Measurements from ENCODE around the gene HYPK.
"Not testable (repeated sequence)": the region's sequence is repeated elsewhere in the genome, so short reads cannot be mapped to it uniquely, and the experiment has no call there.

Gene HYPK

GRCh38 chr15:43795197-43795596 lies 5.2 kb upstream of the HYPK start:
- no peak for DNase-seq (ENCODE audit: low read depth, low spot score)

GRCh38 chr15:43795997-43796396 lies 4.4 kb upstream of the HYPK start:
- no peak for DNase-seq (ENCODE audit: low read depth, low spot score)

- DNase-seq (ENCODE audit: low read depth, low spot score), result no peak
These were observed 3.8 kb upstream of the HYPK start for GRCh38 chr15:43796566-43796965.

- no peak for DNase-seq (ENCODE audit: low read depth, low spot score)
These were observed 1.0 kb upstream of the HYPK start for GRCh38 chr15:43799209-43799944.

DNA sequence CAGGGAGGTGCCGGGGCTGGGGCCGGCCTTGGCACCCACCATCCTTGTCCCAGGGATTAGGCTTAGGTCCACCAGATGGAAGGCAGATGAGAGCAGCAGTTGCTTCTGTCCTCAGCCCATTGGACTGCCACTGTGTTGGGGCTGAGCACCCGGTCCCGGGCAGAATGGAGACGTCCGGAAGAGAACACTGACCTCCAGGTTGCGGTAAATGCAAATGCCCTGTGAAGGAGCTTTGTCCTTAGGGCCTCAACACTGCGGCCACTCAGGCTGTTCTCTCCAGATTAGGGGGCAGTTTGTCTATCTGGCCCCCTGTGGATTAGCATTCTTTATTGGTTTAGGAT lies 484 bp upstream of the HYPK start, which contains the start of gene SERINC4:
SERINC4 (minus strand) TSS at position 276 of the 341 bp plus-strand sequence; CDS start at position 42, 234 bp downstream.
- no peak for DNase-seq (ENCODE audit: low read depth, low spot score)

- DNase-seq (ENCODE audit: low read depth, low spot score), result not testable (repeated sequence)
These were observed 2.3 kb downstream of the HYPK start for GRCh38 chr15:43802676-43803075.

DNA sequence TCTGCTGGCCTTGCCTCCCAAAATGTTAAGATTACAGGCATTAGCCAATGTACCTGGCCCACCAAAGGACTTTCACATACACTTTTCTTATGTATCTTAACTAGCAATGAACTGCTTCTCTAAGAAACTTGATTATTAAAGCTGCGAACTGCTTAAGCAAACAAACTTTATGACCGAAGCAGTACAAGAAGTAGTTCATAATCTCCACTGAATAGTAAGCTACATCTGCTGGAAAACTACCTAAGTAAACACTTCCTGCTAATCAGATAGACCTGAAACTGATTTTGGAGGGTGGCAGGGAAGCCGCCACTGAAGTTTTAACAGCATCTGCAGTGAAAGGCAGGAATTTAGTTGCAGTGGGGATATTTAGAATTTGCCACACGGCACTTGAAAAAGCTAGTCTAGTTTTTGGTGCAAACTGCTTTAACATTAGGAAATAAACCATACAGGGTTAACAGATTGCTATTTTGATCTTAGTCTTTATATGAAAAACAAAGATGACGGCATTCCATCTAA lies 8.1 kb downstream of the HYPK start:
- no peak for DNase-seq (ENCODE audit: low read depth, low spot score)

DNA sequence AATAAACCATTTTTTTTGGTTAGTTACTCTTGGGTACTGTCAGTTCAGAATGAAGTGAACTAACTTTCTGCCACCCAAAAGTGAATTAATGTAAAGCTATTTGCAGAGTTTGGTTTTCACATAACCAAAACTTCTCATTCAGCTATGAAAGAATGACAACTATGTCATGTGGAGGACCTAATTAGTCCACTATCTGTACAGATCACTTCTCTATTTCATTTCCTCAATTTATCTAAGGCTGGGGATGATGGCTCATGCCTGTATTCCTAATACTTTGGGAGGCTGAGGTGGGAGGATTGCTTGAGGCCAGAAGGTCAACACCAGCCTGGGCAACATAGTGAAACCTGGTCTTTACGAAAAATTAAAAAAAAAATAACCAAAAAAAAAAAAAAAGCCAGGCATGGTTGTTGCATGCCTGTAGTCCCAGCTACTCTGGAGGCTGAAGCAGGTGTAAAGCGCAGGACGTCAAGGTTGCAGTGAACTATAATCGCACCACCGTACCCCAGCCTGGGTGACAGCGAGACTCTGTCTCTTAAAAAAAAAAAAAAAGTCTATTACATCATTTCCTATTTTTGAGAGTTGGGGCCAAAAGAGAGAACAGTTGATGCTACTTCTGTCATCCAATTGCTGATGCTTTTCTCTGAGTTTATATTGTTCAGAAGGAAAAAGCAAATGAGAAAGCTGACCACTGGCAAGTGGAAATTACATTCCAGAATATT lies 8.7 kb downstream of the HYPK start:
- no peak for DNase-seq (ENCODE audit: low read depth, low spot score)

GRCh38 chr15:43815064-43815463 lies 14.7 kb downstream of the HYPK start:
- DNase-seq (ENCODE audit: low read depth, low spot score), result not testable (repeated sequence)

DNA sequence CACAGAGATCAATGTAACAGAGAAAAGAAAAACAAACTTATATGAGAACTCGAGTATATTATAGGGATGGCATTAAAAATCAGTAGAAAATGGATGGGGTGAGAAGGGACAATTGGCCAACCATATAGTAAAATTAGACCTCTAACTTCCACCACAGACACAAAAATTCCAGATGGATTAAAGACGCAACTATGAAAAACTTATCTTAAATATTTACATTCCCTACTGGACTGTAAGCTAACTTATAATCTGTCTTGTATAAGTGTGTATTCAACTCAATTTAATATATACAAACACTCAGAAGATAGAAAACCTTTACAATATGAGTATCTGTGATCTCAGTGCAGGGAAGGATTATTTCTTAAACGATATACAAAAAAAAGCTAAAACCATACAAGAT lies 21.1 kb downstream of the HYPK start:
- DNase-seq (ENCODE audit: low read depth, low spot score), result no peak

GRCh38 chr15:43824302-43825246 lies 24.2 kb downstream of the HYPK start, which contains the start of gene MFAP1:
MFAP1 (minus strand) TSS chr15:43824690; CDS start chr15:43824569, 121 bp downstream.
- DNase-seq (ENCODE audit: low read depth, low spot score), result peak; percentile 75

GRCh38 chr15:43825305-43825704 lies 24.9 kb downstream of the HYPK start:
- not testable (repeated sequence) for DNase-seq (ENCODE audit: low read depth, low spot score)

DNA sequence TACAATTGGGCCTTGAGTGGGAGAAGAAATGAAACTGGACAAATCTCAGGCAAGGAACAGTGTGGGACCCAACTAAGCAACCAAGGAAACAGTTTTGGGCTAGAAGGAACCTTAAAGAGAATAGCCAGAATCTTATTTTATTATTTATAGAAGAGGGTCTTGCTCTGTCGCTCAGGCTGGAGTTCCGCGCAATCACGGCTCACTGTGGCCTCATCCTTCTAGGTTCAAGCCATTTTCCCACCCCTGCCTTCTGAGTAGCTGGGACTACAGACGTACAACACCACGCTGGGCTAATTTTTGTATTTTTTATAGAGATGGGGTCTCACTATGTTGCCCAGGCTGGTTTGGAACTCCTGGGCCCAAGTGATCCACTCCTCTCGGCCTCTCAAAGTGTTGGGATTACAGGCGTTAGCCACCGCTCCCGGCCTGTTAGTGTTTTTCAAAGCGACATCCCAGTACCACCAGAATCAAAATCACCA lies 25.7 kb downstream of the HYPK start:
- DNase-seq (ENCODE audit: low read depth, low spot score), result no peak

- DNase-seq (ENCODE audit: low read depth, low spot score), result peak; percentile 27
These were observed 26.3 kb downstream of the HYPK start, which contains the start of gene WDR76 for GRCh38 chr15:43826508-43827341. WDR76 (plus strand) TSS chr15:43827002; CDS start chr15:43827033, 31 bp downstream.

GRCh38 chr15:43828061-43828657 lies 27.8 kb downstream of the HYPK start:
- no peak for DNase-seq (ENCODE audit: low read depth, low spot score)

- DNase-seq (ENCODE audit: low read depth, low spot score), result not testable (repeated sequence)
These were observed 29.6 kb downstream of the HYPK start for GRCh38 chr15:43829951-43830540.

DNA sequence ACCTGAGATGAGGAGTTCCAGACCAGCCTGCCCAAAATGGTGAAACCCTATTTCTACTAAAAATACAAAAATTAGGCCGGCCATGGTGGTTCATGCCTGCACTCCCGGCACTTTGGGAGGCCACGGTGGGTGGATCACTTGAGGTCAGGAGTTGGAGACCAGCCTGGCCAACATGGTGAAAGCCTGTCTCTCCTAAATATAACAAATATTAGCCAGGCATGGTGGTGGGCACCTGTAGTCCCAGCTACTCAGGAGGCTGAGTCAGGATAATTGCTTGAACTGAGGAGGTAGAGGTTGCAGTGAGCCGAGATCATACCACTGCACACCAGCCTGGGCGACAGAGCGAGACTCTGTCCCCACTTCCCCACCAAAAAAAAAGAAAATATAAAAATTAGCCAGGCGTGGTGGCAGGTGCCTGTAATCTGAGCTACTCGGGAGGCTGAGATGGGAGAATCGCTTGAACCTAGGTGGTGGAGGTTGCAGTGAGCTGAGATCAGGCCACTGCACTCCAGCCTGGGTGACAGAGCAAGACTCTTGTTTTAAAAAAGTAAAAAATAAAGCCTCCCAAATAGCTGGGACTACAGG lies 30.4 kb downstream of the HYPK start:
- DNase-seq (ENCODE audit: low read depth, low spot score), result not testable (repeated sequence)

GRCh38 chr15:43831519-43832052 lies 31.2 kb downstream of the HYPK start:
- not testable (repeated sequence) for DNase-seq (ENCODE audit: low read depth, low spot score)

DNA sequence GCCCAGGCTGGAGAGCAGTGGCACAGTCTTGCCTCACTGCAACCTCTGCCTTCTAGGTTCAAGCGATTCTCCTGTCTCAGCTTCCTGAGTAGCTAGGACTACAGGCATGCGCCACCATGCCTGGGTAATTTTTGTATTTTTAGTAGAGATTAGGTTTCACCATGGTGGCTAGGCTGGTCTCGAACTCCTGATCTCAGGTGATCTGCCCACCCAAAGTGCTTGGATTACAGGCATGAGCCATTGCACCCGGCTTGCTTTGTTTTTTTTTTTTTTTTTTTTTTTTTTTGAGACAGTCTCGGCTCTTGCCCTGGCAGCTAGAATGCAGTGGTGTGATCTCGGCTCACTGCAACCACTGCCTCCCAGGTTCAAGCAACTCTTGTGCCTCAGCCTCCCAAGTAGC lies 32.1 kb downstream of the HYPK start:
- DNase-seq (ENCODE audit: low read depth, low spot score), result not testable (repeated sequence)

Data from activated naive CD8-positive, alpha-beta T cell treated with anti-CD3 and anti-CD28 coated beads, Interleukin-2, amount 50 U/mL, for 16 hours (primary cell).